Vagina (tissue), 2 donors: ENCODE data around the gene SLC17A9. TPM values are rescaled to one million over a fixed set of nuclear protein-coding genes. Genes with fewer than 3 reads are reported as not detected.

Experiments used
- DNase-seq, 2 donors: peaks; one replicate each; pipeline ENCODE4 v3.0.0-alpha.2; 2017; ENCODE audit errors: extremely low spot score in 2 of 2
- H3K27ac ChIP-seq: fragments of 200-600 bp; sonication (generic); one replicate; pipeline ENCODE4 v1.5.1; 2019
- H3K27me3 ChIP-seq: fragments of 200-600 bp; sonication (generic); one replicate; pipeline ENCODE4 v1.5.1; 2019
- H3K36me3 ChIP-seq, 2 donors: fragments of 200-600 bp; sonication (generic); one replicate each; pipeline ENCODE4 v1.5.1; 2017 to 2019
- H3K4me1 ChIP-seq: fragments of 200-600 bp; sonication (generic); one replicate; pipeline ENCODE4 v1.5.1; 2019
- H3K4me3 ChIP-seq, 2 donors: fragments of 200-600 bp; sonication (generic); 1 replicate in 1 of 2; 2 replicates in 1 of 2; pipeline ENCODE4 v1.5.1; 2016 to 2019
- H3K9me3 ChIP-seq: fragments of 200-600 bp; sonication (generic); one replicate; pipeline ENCODE4 v1.5.1; 2019
- CTCF ChIP-seq, 3 experiments: fragments of 450-650 bp in 2 of 3; fragments of 200-600 bp in 1 of 3; sonication (generic) in 1 of 3; IDR thresholded peaks; one replicate each; pipeline ENCODE4 v1.5.1; 2017 to 2019; ENCODE audit warnings: antibody characterized with exemption in 3 of 3, mild to moderate bottlenecking in 2 of 3, moderate library complexity in 2 of 3
- POLR2A ChIP-seq, 2 donors: fragments of 450-650 bp; IDR thresholded peaks; one replicate each; pipeline ENCODE4 v1.6.1; 2017; ENCODE audit warnings: antibody characterized with exemption in 2 of 2, mild to moderate bottlenecking in 2 of 2, moderate library complexity in 2 of 2
- POLR2AphosphoS5 ChIP-seq, 2 donors: sonication (generic); formaldehyde crosslinking; IDR thresholded peaks; one replicate each; pipeline ENCODE4 v1.9.0; 2017; ENCODE audit warnings: antibody characterized with exemption in 2 of 2, mild to moderate bottlenecking in 2 of 2, low read depth in 1 of 2; ENCODE audit not compliant: insufficient read depth in 1 of 2
- intact Hi-C: fragments of 100-400 bp; cut with DNase I; formaldehyde crosslinking; loops from one replicate; pipeline ENCODE4 v1.15.1; 2023
- total RNA-seq: library from RNA; depleted of rRNA; stranded (reverse); fragments of >200 nt; gene quantifications from one replicate; pipeline ENCODE4 v1.2.3, GENCODE V29; 2016

SLC17A9 gene
- total RNA-seq, 1 donor from 2014 or later: 2.5 TPM

- H3K9me3 ChIP-seq: no peaks in the 10 kb centered on the region
- no peaks in the 10 kb centered on the region for H3K4me1 ChIP-seq
- H3K36me3 ChIP-seq: no peaks in the 10 kb centered on the region
- no peak overlapping the region for H3K27ac ChIP-seq
- intact Hi-C loops: no loop called here
- TF ChIP-seq CTCF (IDR thresholded peaks at IDR 0.05) (no peak), POLR2AphosphoS5 (IDR thresholded peaks at IDR 0.05; ENCODE audit: insufficient read depth in 1 of 2, low read depth in 1 of 2) (no peak), POLR2A (IDR thresholded peaks at IDR 0.05) (no peak)
- no peak for DNase-seq
- no peaks in the 10 kb centered on the region for H3K27me3 ChIP-seq
- no peak overlapping the region for H3K4me3 ChIP-seq
These were observed 28.0 kb downstream of the SLC17A9 start for GRCh38 chr20:62980380-62980960.

- H3K4me1 ChIP-seq: no peaks in the 10 kb centered on the region
- no peaks in the 10 kb centered on the region for H3K27me3 ChIP-seq
- no peak overlapping the region for H3K4me3 ChIP-seq
- no peak overlapping the region for H3K27ac ChIP-seq
- no peak for DNase-seq
- no peak for TF ChIP-seq CTCF (IDR thresholded peaks at IDR 0.05)
- TF ChIP-seq POLR2AphosphoS5 (IDR thresholded peaks at IDR 0.05; ENCODE audit: insufficient read depth in 1 of 2, low read depth in 1 of 2): no peak
- no peak for TF ChIP-seq POLR2A (IDR thresholded peaks at IDR 0.05)
- no peaks in the 10 kb centered on the region for H3K36me3 ChIP-seq
- intact Hi-C loops: no loop called here
- no peaks in the 10 kb centered on the region for H3K9me3 ChIP-seq
These were observed 28.5 kb downstream of the SLC17A9 start for GRCh38 chr20:62980970-62981369.

- intact Hi-C loops: no loop called here
- no peak for DNase-seq
- Histone ChIP-seq H3K27ac (no peak overlapping the region), H3K27me3 (no peaks in the 10 kb centered on the region), H3K4me1 (no peaks in the 10 kb centered on the region), H3K9me3 (no peaks in the 10 kb centered on the region), H3K4me3 (no peak overlapping the region), H3K36me3 (no peaks in the 10 kb centered on the region)
- TF ChIP-seq CTCF (IDR thresholded peaks at IDR 0.05) (no peak), POLR2AphosphoS5 (IDR thresholded peaks at IDR 0.05; ENCODE audit: insufficient read depth in 1 of 2, low read depth in 1 of 2) (no peak), POLR2A (IDR thresholded peaks at IDR 0.05) (no peak)
These were observed 29.9 kb downstream of the SLC17A9 start for GRCh38 chr20:62982124-62983075.

GRCh38 chr20:62983210-62983609 lies 30.7 kb downstream of the SLC17A9 start:
- no peak for DNase-seq
- Histone ChIP-seq H3K4me1 (no peaks in the 10 kb centered on the region), H3K36me3 (no peaks in the 10 kb centered on the region), H3K27me3 (no peaks in the 10 kb centered on the region), H3K9me3 (no peaks in the 10 kb centered on the region), H3K4me3 (no peak overlapping the region), H3K27ac (no peak overlapping the region)
- intact Hi-C loops: no loop called here
- no peak for TF ChIP-seq CTCF (IDR thresholded peaks at IDR 0.05)
- no peak for TF ChIP-seq POLR2AphosphoS5 (IDR thresholded peaks at IDR 0.05; ENCODE audit: insufficient read depth in 1 of 2, low read depth in 1 of 2)
- no peak for TF ChIP-seq POLR2A (IDR thresholded peaks at IDR 0.05)
